PC-3 (cell line): ENCODE results near the gene NDUFS7. TPM values are rescaled to one million over a fixed set of nuclear protein-coding genes. Genes with fewer than 3 reads are reported as not detected.

Experiments
- ATAC-seq: fragments of 200-7000 bp; cut with Tn5 transposase; 2 replicates; pipeline ENCODE4 v1.9.1; 2020; ENCODE audit warnings: mild to moderate bottlenecking, moderate library complexity
- BruUV-seq: library from RNA; stranded (reverse); fragments of 400-500 nt; replicated peaks from 2 replicates; lab custom pipeline; 2021; lab: Mats Ljungman, UMichigan
- CTCF ChIA-PET: fragments of 300-600 bp; sonication (Branson Sonifier 250); formaldehyde crosslinking; loops from one replicate; lab custom pipeline; 2022; ENCODE audit warnings: antibody characterized with exemption; lab: Charles Lee
- POLR2A ChIA-PET: fragments of 300-600 bp; sonication (Branson Sonifier 250); formaldehyde crosslinking; loops from one replicate; lab custom pipeline; 2022; ENCODE audit warnings: antibody characterized with exemption; ENCODE audit not compliant: unreplicated experiment; lab: Charles Lee
- DNase-seq: peaks from one replicate; pipeline ENCODE4 v3.0.0-alpha.2; 2015
- H2AFZ ChIP-seq: fragments of 300-600 bp; sonication (generic); 2 replicates; pipeline ENCODE4 v1.6.0; 2016; ENCODE audit warnings: antibody characterized with exemption, low read length
- H3F3A ChIP-seq: fragments of 300-600 bp; sonication (generic); one replicate; pipeline ENCODE4 v1.6.0; 2017; ENCODE audit warnings: antibody characterized with exemption, low read length, control low read depth, mild to moderate bottlenecking; ENCODE audit not compliant: unreplicated experiment
- H3K27ac ChIP-seq: fragments of 300-600 bp; sonication (generic); 2 replicates; pipeline ENCODE4 v1.5.1; 2016; ENCODE audit warnings: mild to moderate bottlenecking, low read length
- H3K27me3 ChIP-seq: fragments of 300-600 bp; sonication (generic); 2 replicates; pipeline ENCODE4 v1.6.1; 2016; ENCODE audit warnings: low read length, mixed read lengths
- H3K36me3 ChIP-seq: fragments of 300-600 bp; sonication (generic); 2 replicates; pipeline ENCODE4 v1.6.1; 2016; ENCODE audit warnings: low read depth, mixed run types, low read length, mixed read lengths
- H3K4me1 ChIP-seq: fragments of 300-600 bp; sonication (generic); 2 replicates; pipeline ENCODE4 v1.5.1; 2016; ENCODE audit warnings: low read length; ENCODE audit not compliant: insufficient read depth
- H3K4me2 ChIP-seq: fragments of 300-600 bp; sonication (generic); 2 replicates; pipeline ENCODE4 v1.6.0; 2016; ENCODE audit warnings: low read length
- H3K4me3 ChIP-seq: fragments of 300-600 bp; sonication (generic); 2 replicates; pipeline ENCODE4 v1.5.1; 2016; ENCODE audit warnings: mild to moderate bottlenecking, low read length, mixed read lengths
- H3K79me2 ChIP-seq: fragments of 300-600 bp; sonication (generic); 2 replicates; pipeline ENCODE4 v1.6.1; 2017; ENCODE audit warnings: low read length, mixed read lengths
- H3K9ac ChIP-seq: fragments of 300-600 bp; sonication (generic); 2 replicates; pipeline ENCODE4 v1.6.0; 2016; ENCODE audit warnings: mild to moderate bottlenecking, low read length
- H3K9me2 ChIP-seq: fragments of 300-600 bp; sonication (generic); replicated peaks from 2 replicates; pipeline ENCODE4 v1.6.1; 2016; ENCODE audit warnings: mixed run types, low read length, mixed read lengths
- H3K9me3 ChIP-seq: fragments of 300-600 bp; sonication (generic); 2 replicates; pipeline ENCODE4 v1.6.1; 2016; ENCODE audit warnings: low read length, mixed read lengths
- H4K20me1 ChIP-seq: fragments of 300-600 bp; sonication (generic); 2 replicates; pipeline ENCODE4 v1.6.1; 2016; ENCODE audit warnings: low read length, mixed read lengths
- EZH2 ChIP-seq: fragments of 300-600 bp; sonication (generic); IDR thresholded peaks from one replicate; pipeline ENCODE4 v1.6.1; 2017; ENCODE audit warnings: antibody characterized with exemption, mild to moderate bottlenecking, low read length; ENCODE audit not compliant: unreplicated experiment
- EZH2phosphoT487 ChIP-seq: fragments of 300-600 bp; sonication (generic); IDR thresholded peaks from 2 replicates; pipeline ENCODE4 v1.6.1; 2018; ENCODE audit warnings: mild to moderate bottlenecking, antibody characterized with exemption, low read length, borderline replicate concordance
- intact Hi-C: fragments of 100-400 bp; cut with micrococcal nuclease; formaldehyde crosslinking; loops from 2 replicates; pipeline ENCODE4 v1.9.0; 2023
- total RNA-seq: library from RNA; depleted of rRNA; stranded (reverse); fragments of >200 nt; gene quantifications from 2 replicates; pipeline ENCODE4 v1.2.3, GENCODE V29; 2014
- TF ChIP-seq, protein P1 (sequence below): fragments of 300-600 bp; sonication (generic); conservative IDR thresholded peaks from 2 replicates; pipeline ENCODE4 v1.5.1; 2017; ENCODE audit warnings: antibody characterized with exemption, low read depth, mild to moderate bottlenecking, low read length

The NDUFS7 gene
- total RNA-seq, 1 experiment from 2014 or later: 111 TPM

GRCh38 chr19:1360818-1361461 is 22.8 kb upstream of the NDUFS7 start:
- ChIA-PET POLR2A (no interaction called here), CTCF (no interaction called here)
- Histone ChIP-seq H3K27me3 (no peaks in the 10 kb centered on the region), H3K36me3 (no peaks in the 10 kb centered on the region; the same call in 1 of the 2 replicates), H3K9ac (no peak overlapping the region), H2AFZ (no peak overlapping the region), H3K9me2 (no peaks in the 10 kb centered on the region), H4K20me1 (no peaks in the 10 kb centered on the region), H3K4me3 (no peak overlapping the region), H3K4me2 (no peak overlapping the region), H3K27ac (no peak overlapping the region), H3K4me1 (peaks cover 10% of the 10 kb centered on the region), H3K79me2 (no peaks in the 10 kb centered on the region), H3K9me3 (no peaks in the 10 kb centered on the region), H3F3A (no peaks in the 10 kb centered on the region)
- TF ChIP-seq EZH2phosphoT487 (no peak), EZH2 (no peak)
- TF ChIP-seq, protein P1, sequence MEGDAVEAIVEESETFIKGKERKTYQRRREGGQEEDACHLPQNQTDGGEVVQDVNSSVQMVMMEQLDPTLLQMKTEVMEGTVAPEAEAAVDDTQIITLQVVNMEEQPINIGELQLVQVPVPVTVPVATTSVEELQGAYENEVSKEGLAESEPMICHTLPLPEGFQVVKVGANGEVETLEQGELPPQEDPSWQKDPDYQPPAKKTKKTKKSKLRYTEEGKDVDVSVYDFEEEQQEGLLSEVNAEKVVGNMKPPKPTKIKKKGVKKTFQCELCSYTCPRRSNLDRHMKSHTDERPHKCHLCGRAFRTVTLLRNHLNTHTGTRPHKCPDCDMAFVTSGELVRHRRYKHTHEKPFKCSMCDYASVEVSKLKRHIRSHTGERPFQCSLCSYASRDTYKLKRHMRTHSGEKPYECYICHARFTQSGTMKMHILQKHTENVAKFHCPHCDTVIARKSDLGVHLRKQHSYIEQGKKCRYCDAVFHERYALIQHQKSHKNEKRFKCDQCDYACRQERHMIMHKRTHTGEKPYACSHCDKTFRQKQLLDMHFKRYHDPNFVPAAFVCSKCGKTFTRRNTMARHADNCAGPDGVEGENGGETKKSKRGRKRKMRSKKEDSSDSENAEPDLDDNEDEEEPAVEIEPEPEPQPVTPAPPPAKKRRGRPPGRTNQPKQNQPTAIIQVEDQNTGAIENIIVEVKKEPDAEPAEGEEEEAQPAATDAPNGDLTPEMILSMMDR: no peak
- DNase-seq (no peak), ATAC-seq (no peak)
- intact Hi-C loops: no loop called here
- BruUV-seq: no TSS peak

DNA sequence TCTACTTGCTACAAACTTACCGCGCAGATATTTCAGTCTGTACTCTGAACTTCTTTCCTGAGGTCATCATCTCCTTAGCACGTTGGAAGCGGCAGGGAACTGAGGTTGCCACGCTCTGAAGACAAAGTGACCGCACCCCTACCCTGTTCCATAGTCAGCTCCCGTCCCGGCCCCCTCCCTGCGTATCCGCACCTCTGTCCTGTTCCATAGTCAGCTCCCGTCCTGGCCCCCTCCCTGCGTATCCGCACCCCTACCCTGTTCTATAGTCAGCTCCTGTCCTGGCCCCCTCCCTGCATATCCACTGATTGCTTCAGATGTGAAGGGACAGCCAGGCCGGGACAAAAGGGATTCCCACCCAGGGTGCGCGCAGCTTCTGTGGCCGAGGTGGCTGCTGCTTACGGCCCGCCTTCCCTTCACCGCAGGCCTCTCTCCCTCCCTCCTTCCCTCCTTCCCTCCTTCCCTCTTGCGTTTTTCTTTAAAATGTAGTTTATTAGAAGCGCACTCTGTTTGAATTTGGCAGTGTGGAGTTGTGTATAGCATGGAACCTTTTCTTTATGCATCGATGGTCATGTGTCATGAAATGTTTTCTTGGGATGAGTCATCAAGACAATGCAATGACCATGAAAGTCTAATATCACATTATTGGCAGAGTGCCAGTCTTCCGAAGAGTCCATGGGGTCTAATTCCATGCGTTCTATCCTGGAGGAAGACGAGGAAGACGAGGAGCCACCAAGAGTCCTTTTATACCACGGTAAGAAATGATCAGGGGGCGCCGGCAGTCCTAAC is 21.9 kb upstream of the NDUFS7 start:
- Histone ChIP-seq H3K9me3 (no peaks in the 10 kb centered on the region), H3K27me3 (no peaks in the 10 kb centered on the region), H3K9ac (no peak overlapping the region), H2AFZ (no peak overlapping the region), H3F3A (no peaks in the 10 kb centered on the region), H3K79me2 (no peaks in the 10 kb centered on the region), H3K36me3 (no peaks in the 10 kb centered on the region; the same call in 1 of the 2 replicates), H4K20me1 (no peaks in the 10 kb centered on the region), H3K4me3 (no peak overlapping the region), H3K27ac (no peak overlapping the region), H3K4me1 (peaks cover 4% of the 10 kb centered on the region), H3K4me2 (no peak overlapping the region), H3K9me2 (no peaks in the 10 kb centered on the region)
- ChIA-PET CTCF (no interaction called here), POLR2A (no interaction called here)
- no TSS peak for BruUV-seq
- intact Hi-C loops: no loop called here
- TF ChIP-seq, protein P1: no peak
- TF ChIP-seq EZH2phosphoT487 (no peak), EZH2 (no peak)
- peak; percentile 33; the same call in 1 of the 2 replicates for ATAC-seq
- peak; percentile 49 for DNase-seq
